ENCODE results near the gene YIF1B.

GRCh38 chr19:38298821-38299680 lies 16.7 kb downstream of the YIF1B start:
- TF ChIP-seq ZFP3 (CRISPR knock-in tag; IDR thresholded peaks at IDR 0.05): no peak
- no peak for TF ChIP-seq PATZ1 (CRISPR knock-in tag; IDR thresholded peaks at IDR 0.05; ENCODE audit: borderline replicate concordance)
- no peak for TF ChIP-seq CSRNP3 (CRISPR knock-in tag; IDR thresholded peaks at IDR 0.05)
- TF ChIP-seq RARB (CRISPR knock-in tag; IDR thresholded peaks at IDR 0.05): no peak
- TF ChIP-seq OSR1 (CRISPR knock-in tag; IDR thresholded peaks at IDR 0.05): no peak
- TF ChIP-seq PPARA (CRISPR knock-in tag; IDR thresholded peaks at IDR 0.05; ENCODE audit: borderline replicate concordance): no peak
- TF ChIP-seq CREB5 (CRISPR knock-in tag; IDR thresholded peaks at IDR 0.05; ENCODE audit: low read depth): no peak
